ENCODE measurements around the gene CDCA7L. TPM values are rescaled to one million over a fixed set of nuclear protein-coding genes. Genes with fewer than 3 reads are reported as not detected.
"Not testable (repeated sequence)": the region's sequence is repeated elsewhere in the genome, so short reads cannot be mapped to it uniquely, and the experiment has no call there.

CDCA7L gene
- total RNA-seq, 1 donor from 2014 or later: 102 TPM

DNA sequence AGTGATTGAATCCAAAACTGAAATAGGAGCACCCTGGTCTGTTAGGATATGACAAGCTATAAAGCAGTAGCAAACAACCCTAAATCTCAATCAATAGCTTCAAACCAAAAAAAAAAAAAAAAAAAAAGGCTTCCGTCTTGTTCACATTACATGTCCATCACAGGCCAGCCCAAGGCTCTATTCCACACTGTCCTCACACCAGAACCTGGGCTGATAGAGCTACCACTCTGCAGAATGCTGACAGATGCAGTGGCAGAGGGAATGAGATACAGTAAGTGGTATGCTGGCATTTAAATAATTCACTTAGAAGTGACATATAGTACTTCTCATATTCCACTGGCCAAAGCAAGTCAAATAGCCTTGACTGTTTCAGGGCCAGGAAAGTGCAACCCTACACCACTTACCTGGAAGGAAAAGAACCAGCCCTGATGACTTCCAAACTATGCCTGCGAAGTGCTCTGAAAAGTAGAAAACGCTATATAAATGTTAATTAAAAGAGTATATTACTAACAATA, 5.8 kb downstream of the CDCA7L start:
- Mint-ChIP-seq H3K27ac (peak overlapping the region; percentile 92), H3K4me3 (peak overlapping the region; percentile 32), H3K4me1 (ENCODE audit: low read depth) (peaks cover 68% of the 10 kb centered on the region), H3K27me3 (ENCODE audit: insufficient read depth) (no peaks in the 10 kb centered on the region), H3K36me3 (ENCODE audit: low read depth) (peaks cover 32% of the 10 kb centered on the region), H3K9me3 (peaks cover 14% of the 10 kb centered on the region)
- intact Hi-C loops (cut with micrococcal nuclease): loop anchor here (1.0 to 10.0 kb wide), 15 partner anchors 42 to 1659 kb away; partner anchors contain the start of genes DNAH11, HYCC1 and TOMM7
- no peak for DNase-seq (ENCODE audit: low spot score)

DNA sequence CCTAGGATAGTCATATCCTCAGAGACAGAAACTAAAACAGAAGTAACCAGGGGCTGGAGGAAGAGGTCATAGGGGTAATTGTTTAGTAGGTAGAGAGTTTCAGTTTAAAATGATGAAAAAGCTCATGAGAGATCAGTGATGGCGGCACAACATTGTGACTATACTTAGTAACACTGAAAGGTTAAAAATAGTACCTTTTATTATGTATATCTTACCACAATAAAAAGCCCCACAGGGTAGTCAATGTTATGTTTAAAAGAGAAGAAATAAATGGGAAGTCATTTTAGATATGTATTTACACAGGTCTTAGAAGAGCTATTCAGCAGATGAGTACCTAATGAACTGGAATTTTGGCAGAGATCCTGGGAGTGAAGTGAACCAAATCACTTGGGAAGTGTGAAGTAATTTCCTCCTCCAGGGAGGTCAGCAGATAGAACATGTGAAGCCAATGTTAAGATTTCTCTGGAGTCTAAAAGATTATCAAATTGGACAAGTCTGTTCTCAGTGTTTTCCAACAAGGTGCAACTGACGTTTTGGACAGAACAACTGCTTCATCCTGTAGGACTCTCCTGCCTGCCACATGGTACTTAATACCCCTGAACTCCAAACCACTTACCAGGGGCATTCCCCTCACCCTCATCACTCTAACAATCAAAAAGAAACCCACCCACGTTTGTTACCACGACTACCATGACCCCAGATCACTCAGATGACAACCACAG, 6.4 kb downstream of the CDCA7L start:
- Mint-ChIP-seq H3K27me3 (ENCODE audit: insufficient read depth) (no peaks in the 10 kb centered on the region), H3K27ac (peak overlapping the region; percentile 92), H3K9me3 (peaks cover 19% of the 10 kb centered on the region), H3K36me3 (ENCODE audit: low read depth) (peaks cover 33% of the 10 kb centered on the region), H3K4me1 (ENCODE audit: low read depth) (peaks cover 67% of the 10 kb centered on the region), H3K4me3 (peak overlapping the region; percentile 32)
- intact Hi-C loops (cut with micrococcal nuclease): loop anchor here (1.0 to 5.0 kb wide), 11 partner anchors 41 to 1658 kb away; partner anchors contain the start of genes DNAH11 and TOMM7
- peak; percentile 34 for DNase-seq (ENCODE audit: low spot score)

DNA sequence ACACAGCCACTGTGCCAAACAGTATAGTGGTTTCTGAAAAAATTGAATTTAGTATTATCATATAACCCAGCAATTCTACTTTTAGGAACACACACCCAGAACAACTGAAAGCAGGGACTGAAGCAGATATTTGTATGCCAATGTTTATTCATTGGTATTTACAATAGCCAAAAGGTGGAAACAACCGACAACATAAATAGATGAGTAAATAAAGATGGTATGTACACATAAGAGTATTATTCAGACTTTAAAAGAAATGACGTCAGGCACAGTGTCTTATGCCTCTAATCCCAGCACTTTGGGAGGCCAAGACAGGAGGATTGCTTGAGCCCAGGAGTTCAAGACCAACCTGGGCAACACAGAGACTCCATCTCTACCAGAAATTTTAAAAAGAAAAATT, 7.2 kb downstream of the CDCA7L start:
- H3K36me3 Mint-ChIP-seq (ENCODE audit: low read depth): peaks cover 37% of the 10 kb centered on the region

DNA sequence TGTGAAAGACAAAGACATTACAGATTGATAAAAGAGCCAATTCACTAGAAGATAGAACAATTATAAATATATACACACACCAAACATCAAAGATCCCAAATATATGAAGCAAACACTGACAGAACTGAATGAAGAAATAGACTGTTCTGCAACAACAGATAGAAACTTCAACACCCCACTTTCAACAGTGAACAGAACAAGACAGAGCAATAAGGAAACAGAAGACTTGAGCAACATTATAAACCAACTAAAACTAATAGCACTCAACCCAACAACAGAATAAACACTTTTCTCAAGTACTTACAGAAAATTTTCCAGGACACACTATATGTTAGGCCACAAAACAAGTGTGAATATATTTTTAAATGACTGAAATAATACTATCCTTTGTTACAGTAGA, 10.9 kb downstream of the CDCA7L start:
- intact Hi-C loops (cut with micrococcal nuclease): loop anchor here (5.0 kb wide), 2 partner anchors 393 to 887 kb away; partner anchors contain the start of genes DNAH11 and TOMM7

More for the DNA sequence above, 7.2 kb downstream of the CDCA7L start:
- peak overlapping the region; percentile 32 for H3K4me3 Mint-ChIP-seq
- H3K9me3 Mint-ChIP-seq: peaks cover 22% of the 10 kb centered on the region
- intact Hi-C loops (cut with micrococcal nuclease): loop anchor here (2.0 to 5.0 kb wide), 5 partner anchors 396 to 1658 kb away; partner anchors contain the start of genes DNAH11 and TOMM7
- no peaks in the 10 kb centered on the region for H3K27me3 Mint-ChIP-seq (ENCODE audit: insufficient read depth)
- H3K4me1 Mint-ChIP-seq (ENCODE audit: low read depth): peaks cover 65% of the 10 kb centered on the region
- H3K27ac Mint-ChIP-seq: peak overlapping the region; percentile 92
- no peak for DNase-seq (ENCODE audit: low spot score)

DNA sequence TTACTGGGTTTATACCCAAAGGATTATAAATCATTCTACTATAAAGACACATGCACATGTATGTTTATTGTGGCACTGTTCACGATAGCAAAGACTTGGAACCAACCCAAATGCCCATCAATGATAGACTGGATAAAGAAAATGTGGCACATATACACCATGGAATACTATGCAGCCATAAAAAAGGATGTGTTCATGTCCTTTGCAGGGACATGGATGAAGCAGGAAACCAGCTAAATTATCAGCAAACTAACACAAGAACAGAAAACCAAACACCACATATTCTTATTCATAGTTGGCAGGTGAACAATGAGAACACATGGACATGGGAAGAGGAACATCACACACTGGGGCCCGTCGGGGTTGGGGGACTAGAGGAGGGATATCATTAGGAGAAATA, 12.4 kb downstream of the CDCA7L start:
- H3K36me3 Mint-ChIP-seq (ENCODE audit: low read depth): peaks cover 53% of the 10 kb centered on the region
- H3K27me3 Mint-ChIP-seq (ENCODE audit: insufficient read depth); DNase-seq (ENCODE audit: low spot score); H3K4me3 Mint-ChIP-seq; H3K27ac Mint-ChIP-seq; intact Hi-C loops (cut with micrococcal nuclease): not testable (repeated sequence)
- peaks cover 22% of the 10 kb centered on the region for H3K4me1 Mint-ChIP-seq (ENCODE audit: low read depth)
- peaks cover 45% of the 10 kb centered on the region for H3K9me3 Mint-ChIP-seq

More for the DNA sequence above, 10.9 kb downstream of the CDCA7L start:
- Mint-ChIP-seq H3K27ac (no peak overlapping the region), H3K36me3 (ENCODE audit: low read depth) (peaks cover 45% of the 10 kb centered on the region), H3K9me3 (peaks cover 39% of the 10 kb centered on the region), H3K27me3 (ENCODE audit: insufficient read depth) (no peaks in the 10 kb centered on the region), H3K4me1 (ENCODE audit: low read depth) (peaks cover 29% of the 10 kb centered on the region), H3K4me3 (no peak overlapping the region)
- DNase-seq (ENCODE audit: low spot score): no peak

DNA sequence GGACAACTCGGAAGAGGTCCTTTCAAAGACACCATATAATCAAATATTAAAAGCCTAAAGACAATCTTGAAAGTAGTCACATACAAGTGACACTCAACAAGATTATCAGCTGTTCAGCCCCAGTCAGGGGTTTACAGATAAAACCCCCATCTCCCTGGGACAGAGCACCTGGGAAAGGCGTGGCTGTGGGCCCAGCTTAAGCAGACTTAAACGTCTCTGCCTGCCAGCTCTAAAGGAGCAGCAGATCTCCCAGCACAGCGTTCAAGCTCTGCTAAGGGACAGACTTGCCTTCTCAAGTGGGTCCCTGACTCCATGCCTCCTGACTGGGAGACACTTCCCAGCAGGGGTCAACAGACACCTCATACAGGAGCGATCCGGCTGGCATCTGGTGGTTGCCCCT, 18.0 kb downstream of the CDCA7L start:
- H3K27ac Mint-ChIP-seq: no peak overlapping the region
- peaks cover 17% of the 10 kb centered on the region for H3K9me3 Mint-ChIP-seq
- H3K4me1 Mint-ChIP-seq (ENCODE audit: low read depth): peaks cover 9% of the 10 kb centered on the region
- H3K27me3 Mint-ChIP-seq (ENCODE audit: insufficient read depth): no peaks in the 10 kb centered on the region
- intact Hi-C loops (cut with micrococcal nuclease): no loop called here
- no peak overlapping the region for H3K4me3 Mint-ChIP-seq
- H3K36me3 Mint-ChIP-seq (ENCODE audit: low read depth): peaks cover 29% of the 10 kb centered on the region
- DNase-seq (ENCODE audit: low spot score): no peak

DNA sequence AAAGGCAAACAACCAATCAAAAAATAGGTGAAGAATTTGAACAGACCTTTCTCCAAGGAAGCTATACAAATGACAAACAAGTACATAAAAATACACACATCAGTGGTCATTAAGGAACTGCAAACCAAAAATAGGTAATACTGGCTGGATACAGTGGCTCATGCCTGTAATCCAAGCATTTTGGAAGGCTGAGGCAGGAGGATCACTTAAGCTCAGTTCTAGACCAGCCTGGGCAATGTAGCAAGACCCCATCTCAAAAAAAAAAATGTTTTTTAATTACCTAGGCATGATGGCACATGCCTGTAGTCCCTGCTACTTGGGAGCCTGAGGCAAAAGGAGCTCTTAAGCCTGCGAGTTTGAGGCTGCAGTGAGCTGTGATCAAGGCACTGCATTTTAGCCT, 19.3 kb downstream of the CDCA7L start:
- H3K9me3 Mint-ChIP-seq: peaks cover 10% of the 10 kb centered on the region
- no peak overlapping the region for H3K27ac Mint-ChIP-seq
- no peak overlapping the region for H3K4me3 Mint-ChIP-seq
- no peak for DNase-seq (ENCODE audit: low spot score)
- H3K36me3 Mint-ChIP-seq (ENCODE audit: low read depth): peaks cover 24% of the 10 kb centered on the region
- intact Hi-C loops (cut with micrococcal nuclease): no loop called here
- no peaks in the 10 kb centered on the region for H3K27me3 Mint-ChIP-seq (ENCODE audit: insufficient read depth)
- H3K4me1 Mint-ChIP-seq (ENCODE audit: low read depth): peaks cover 9% of the 10 kb centered on the region

DNA sequence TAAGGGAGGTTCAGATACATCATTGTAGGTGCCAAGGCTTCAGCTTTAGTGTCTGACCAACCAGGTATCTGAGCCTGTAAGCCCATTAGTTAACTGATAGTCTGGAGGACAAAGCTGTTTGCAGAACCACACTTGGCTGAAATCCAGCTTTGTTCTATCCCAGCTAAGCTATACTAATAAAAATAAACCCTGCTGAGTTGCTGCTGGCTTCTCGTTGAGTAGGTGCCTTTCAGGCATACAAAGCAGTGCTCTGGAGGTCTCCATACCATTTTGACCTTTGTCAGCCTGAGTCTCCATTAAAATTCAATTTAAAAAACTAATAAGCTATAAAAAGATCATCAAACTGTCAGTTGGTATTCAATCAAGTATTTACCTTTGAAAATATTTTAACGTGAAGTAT, 22.0 kb downstream of the CDCA7L start:
- DNase-seq (ENCODE audit: low spot score): no peak
- intact Hi-C loops (cut with micrococcal nuclease): no loop called here
- Mint-ChIP-seq H3K27ac (no peak overlapping the region), H3K9me3 (no peaks in the 10 kb centered on the region), H3K4me3 (no peak overlapping the region), H3K36me3 (ENCODE audit: low read depth) (peaks cover 6% of the 10 kb centered on the region), H3K4me1 (ENCODE audit: low read depth) (peaks cover 6% of the 10 kb centered on the region), H3K27me3 (ENCODE audit: insufficient read depth) (no peaks in the 10 kb centered on the region)

DNA sequence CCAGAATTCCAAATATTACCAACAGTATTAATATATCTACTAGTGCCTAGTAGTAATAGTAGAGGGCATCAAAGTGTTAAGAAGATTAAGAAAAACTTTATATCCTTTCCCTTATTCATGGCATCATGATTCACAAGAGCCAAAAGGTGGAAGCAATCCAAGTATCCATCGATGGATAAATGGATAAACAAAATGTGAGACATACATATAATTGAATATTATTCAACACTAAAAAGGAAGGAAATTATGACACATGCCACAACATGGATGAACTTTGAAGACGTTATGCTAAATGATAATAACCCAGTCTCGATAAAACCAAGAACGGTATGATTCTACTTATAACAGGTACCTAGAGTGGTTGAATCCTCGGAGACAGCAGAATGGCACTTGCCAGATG, 23.1 kb downstream of the CDCA7L start:
- intact Hi-C loops (cut with micrococcal nuclease): no loop called here
- no peak overlapping the region for H3K4me3 Mint-ChIP-seq
- H3K27ac Mint-ChIP-seq: no peak overlapping the region
- H3K9me3 Mint-ChIP-seq: no peaks in the 10 kb centered on the region
- peaks cover 9% of the 10 kb centered on the region for H3K36me3 Mint-ChIP-seq (ENCODE audit: low read depth)
- H3K27me3 Mint-ChIP-seq (ENCODE audit: insufficient read depth): no peaks in the 10 kb centered on the region
- peaks cover 5% of the 10 kb centered on the region for H3K4me1 Mint-ChIP-seq (ENCODE audit: low read depth)
- DNase-seq (ENCODE audit: low spot score): no peak

DNA sequence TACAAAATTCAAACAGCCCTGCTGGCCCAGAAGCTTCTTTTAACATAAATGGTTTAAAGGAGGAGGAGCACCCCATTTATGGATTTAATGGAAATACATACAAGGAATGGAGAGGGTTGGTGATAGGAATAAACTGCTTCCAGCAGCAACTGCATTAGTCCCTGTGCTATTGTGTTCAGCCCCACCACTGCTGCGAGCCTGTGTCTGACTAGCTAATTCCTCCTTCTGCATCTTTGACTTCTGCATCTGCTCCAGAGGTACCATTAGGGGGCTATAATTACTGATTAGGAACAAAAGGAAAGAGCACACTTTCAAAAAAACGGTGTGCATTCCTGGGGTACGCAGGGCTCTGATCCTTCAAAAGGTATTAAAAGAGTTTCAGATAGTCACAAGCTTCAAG, 24.8 kb downstream of the CDCA7L start:
- H3K27me3 Mint-ChIP-seq (ENCODE audit: insufficient read depth): no peaks in the 10 kb centered on the region
- peaks cover 12% of the 10 kb centered on the region for H3K4me1 Mint-ChIP-seq (ENCODE audit: low read depth)
- DNase-seq (ENCODE audit: low spot score): no peak
- no peak overlapping the region for H3K4me3 Mint-ChIP-seq
- peaks cover 6% of the 10 kb centered on the region for H3K36me3 Mint-ChIP-seq (ENCODE audit: low read depth)
- H3K27ac Mint-ChIP-seq: no peak overlapping the region
- no peaks in the 10 kb centered on the region for H3K9me3 Mint-ChIP-seq
- intact Hi-C loops (cut with micrococcal nuclease): no loop called here

DNA sequence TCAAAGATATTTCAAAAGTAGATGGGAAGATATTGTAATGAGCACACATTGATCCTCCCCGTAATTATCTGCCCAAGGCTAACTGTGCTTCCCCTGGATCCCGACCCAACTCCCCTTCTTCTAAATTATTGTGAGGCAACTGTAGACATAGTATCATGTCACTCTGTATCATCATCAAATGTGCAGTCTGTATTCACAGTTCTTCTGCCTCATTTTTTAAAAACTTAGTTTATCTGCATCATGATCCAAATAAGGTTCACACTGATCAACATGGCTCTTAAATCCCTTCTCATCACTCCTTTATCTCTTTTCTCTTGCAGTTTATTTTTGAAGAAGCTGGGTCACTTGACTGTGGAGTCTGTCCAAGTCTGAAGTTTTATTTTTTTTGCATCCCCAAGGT, 27.5 kb downstream of the CDCA7L start:
- peaks cover 19% of the 10 kb centered on the region for H3K36me3 Mint-ChIP-seq (ENCODE audit: low read depth)
- intact Hi-C loops (cut with micrococcal nuclease): no loop called here
- no peak for DNase-seq (ENCODE audit: low spot score)
- H3K4me3 Mint-ChIP-seq: no peak overlapping the region
- H3K4me1 Mint-ChIP-seq (ENCODE audit: low read depth): peaks cover 12% of the 10 kb centered on the region
- H3K27ac Mint-ChIP-seq: no peak overlapping the region
- H3K27me3 Mint-ChIP-seq (ENCODE audit: insufficient read depth): no peaks in the 10 kb centered on the region
- H3K9me3 Mint-ChIP-seq: no peaks in the 10 kb centered on the region

DNA sequence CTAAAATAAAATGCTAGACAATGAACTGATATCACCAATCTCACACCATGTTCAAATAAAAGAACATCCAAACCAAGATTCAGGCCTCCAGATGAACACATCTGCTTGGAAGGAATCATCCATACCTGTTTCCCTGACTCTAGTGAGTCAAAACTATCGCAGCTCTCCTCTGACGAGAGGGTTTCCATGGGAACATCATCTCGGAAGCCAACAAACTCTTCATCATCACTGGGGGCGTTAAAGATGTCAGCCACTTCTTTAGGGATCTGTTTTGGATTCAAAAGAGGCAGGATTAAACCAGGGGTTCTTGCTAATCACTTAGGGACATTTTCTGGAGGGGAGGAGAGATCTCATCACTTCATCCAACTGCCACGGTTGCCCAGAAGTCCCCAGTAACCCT, 29.1 kb downstream of the CDCA7L start:
- intact Hi-C loops (cut with micrococcal nuclease): no loop called here
- H3K4me3 Mint-ChIP-seq: no peak overlapping the region
- H3K4me1 Mint-ChIP-seq (ENCODE audit: low read depth): peaks cover 12% of the 10 kb centered on the region
- H3K27ac Mint-ChIP-seq: peak overlapping the region; percentile 13
- peaks cover 23% of the 10 kb centered on the region for H3K36me3 Mint-ChIP-seq (ENCODE audit: low read depth)
- no peaks in the 10 kb centered on the region for H3K27me3 Mint-ChIP-seq (ENCODE audit: insufficient read depth)
- no peak for DNase-seq (ENCODE audit: low spot score)
- H3K9me3 Mint-ChIP-seq: no peaks in the 10 kb centered on the region

DNA sequence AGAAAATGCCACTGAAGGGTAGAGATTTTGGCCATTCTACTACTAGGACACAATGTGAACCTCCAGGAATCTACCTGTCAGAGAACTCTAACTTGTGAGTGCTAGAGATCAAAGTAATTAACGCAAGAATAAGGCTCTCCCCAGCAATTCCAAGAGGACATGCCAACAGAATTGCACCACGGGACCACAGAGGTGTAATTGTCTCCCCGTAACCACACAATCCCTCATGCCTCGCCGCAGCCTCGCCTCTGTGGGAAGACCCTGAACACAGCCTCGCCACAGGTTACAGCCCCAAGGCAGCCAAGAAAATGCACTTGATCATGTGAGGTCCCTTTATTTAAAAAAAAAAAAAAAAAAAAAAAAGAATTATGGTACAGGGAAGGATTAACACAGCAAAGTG, 29.5 kb downstream of the CDCA7L start:
- Mint-ChIP-seq H3K36me3 (ENCODE audit: low read depth) (peaks cover 23% of the 10 kb centered on the region), H3K4me1 (ENCODE audit: low read depth) (peaks cover 12% of the 10 kb centered on the region), H3K27ac (no peak overlapping the region), H3K4me3 (no peak overlapping the region), H3K9me3 (no peaks in the 10 kb centered on the region), H3K27me3 (ENCODE audit: insufficient read depth) (no peaks in the 10 kb centered on the region)
- intact Hi-C loops (cut with micrococcal nuclease): no loop called here
- no peak for DNase-seq (ENCODE audit: low spot score)

All from activated T-helper 1 cell treated with anti-CD3 and anti-CD28 coated beads, Interleukin-12 subunit alpha, Interleukin-12 subunit beta, Interleukin-2, Interleukin-4 antibody, amounts not matched to agents 30 ng/mL and 10 ng/mL and 1 ng/mL, durations not matched to agents 14 hours and 24 hours and 36 hours (primary cell).